HG03457 (cell line): Measurements from ENCODE around the gene PIGZ.

Experiments used
- ATAC-seq: cut with Tn5 transposase; IDR thresholded peaks from one replicate; pipeline ENCODE4 v1.9.1; 2021; ENCODE audit warnings: moderate number of reproducible peaks; ENCODE audit not compliant: unreplicated experiment

PIGZ gene

GRCh38 chr3:196983186-196983585 lies 14.6 kb upstream of the PIGZ start:
- ATAC-seq = no peak

DNA sequence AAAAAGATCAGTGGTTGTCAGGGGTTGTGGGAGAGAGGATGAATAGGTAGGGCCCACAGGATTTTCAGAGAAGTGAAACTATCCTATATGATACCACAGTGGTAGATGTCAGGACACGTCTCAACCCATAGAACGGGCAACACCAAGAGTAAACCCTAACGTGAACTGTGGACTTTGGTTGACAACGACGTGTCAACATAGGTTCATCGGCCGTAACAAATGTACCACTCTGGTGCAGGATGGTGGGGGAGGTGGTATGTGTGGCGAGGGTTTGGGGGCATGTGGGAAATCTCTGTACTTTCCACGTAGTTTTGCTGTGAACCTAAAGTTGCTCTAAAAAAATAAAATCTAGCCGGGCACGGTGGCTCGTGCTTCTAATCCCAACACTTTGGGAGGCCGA lies 13.0 kb upstream of the PIGZ start:
- no peak for ATAC-seq

DNA sequence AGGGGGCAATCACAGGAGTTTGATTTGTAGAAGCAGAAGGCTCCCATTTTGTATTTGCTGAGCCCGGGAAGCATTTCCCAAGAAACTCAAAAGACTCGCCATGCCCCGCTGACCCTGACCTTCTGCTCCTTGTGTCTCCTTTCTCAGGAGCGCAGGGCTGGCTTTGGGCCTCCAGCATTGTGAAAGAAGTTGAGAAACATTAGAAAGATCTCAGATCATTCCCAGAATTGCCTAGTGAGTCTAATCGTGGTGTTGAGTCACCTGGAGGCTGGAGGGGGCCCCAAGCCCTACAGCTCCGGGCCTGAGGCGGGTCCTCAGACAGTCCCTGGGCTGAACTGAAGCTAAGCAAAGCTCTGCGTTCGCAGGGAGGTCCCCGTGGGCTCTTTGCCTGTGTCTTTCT lies 10.9 kb upstream of the PIGZ start:
- no peak for ATAC-seq

DNA sequence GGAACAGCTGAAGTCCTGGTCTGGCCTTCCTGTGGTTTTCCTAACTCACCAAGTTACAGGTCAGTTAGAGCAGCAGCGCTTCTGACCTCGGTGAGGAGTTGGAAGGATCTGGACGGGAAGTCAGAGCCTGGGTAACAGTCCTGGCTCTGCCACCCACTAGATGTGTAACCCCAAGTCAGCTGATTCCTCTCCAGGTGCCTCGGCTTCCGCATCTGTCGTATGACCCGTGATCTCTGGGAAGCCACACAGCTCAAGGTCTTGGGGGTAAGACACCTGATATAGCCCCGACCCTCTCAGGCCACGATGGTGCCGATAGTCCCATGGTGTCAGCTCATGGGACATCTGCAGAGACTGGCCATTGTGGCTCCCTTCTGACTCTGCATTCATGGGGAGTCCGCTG lies 8.3 kb upstream of the PIGZ start:
- no peak for ATAC-seq

GRCh38 chr3:196975349-196975748 lies 6.7 kb upstream of the PIGZ start:
- no peak for ATAC-seq

DNA sequence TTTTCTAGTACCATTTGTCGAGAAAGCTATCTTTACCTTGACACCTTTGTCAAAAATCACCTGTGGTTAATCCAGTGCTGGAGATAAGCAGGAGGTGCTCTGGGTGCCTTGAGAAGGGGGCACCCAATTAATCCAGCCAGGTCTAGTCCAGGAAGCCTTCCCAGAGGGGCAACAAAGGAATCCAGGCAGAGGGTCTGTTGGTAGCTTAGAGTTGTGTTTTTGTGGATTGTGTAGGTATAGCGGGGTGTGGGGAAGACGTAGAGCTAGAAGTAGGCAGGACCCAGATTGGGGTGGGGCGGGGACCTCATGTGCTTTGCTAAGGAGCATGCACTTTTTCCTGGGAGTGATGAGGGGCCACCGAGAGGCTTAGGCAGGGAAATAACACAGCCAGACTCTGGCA lies 6.0 kb upstream of the PIGZ start:
- ATAC-seq = no peak

DNA sequence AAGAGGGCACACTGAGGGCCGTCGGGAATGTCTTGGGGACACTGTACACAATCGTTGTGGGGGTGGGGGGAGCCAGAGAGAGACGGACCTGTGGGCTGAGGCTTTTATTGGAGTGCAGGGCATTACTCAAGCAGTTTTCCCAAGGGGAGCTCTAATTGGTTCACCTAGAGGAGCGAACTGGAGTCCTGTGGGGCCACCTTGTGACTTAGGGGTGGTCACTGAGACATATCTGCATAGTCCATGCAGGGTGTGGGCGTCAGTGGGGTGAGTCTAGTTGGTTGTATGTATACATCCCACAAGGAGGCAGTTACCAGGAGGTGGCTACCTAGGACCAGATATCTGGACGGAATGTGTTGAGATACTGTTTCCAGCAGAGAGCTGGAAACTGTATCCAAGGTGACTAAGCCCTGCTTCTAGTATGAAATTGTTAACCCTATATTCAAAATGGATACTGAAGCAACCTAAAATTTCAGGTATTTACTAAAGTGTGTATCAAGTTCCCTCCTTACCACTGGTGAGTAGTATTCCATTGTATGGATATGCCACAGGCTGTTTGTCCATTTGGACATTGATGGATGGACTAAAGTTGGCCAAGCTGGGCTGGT lies 2.6 kb upstream of the PIGZ start:
- no peak for ATAC-seq

GRCh38 chr3:196970547-196971093 lies 2.0 kb upstream of the PIGZ start:
- no peak for ATAC-seq

DNA sequence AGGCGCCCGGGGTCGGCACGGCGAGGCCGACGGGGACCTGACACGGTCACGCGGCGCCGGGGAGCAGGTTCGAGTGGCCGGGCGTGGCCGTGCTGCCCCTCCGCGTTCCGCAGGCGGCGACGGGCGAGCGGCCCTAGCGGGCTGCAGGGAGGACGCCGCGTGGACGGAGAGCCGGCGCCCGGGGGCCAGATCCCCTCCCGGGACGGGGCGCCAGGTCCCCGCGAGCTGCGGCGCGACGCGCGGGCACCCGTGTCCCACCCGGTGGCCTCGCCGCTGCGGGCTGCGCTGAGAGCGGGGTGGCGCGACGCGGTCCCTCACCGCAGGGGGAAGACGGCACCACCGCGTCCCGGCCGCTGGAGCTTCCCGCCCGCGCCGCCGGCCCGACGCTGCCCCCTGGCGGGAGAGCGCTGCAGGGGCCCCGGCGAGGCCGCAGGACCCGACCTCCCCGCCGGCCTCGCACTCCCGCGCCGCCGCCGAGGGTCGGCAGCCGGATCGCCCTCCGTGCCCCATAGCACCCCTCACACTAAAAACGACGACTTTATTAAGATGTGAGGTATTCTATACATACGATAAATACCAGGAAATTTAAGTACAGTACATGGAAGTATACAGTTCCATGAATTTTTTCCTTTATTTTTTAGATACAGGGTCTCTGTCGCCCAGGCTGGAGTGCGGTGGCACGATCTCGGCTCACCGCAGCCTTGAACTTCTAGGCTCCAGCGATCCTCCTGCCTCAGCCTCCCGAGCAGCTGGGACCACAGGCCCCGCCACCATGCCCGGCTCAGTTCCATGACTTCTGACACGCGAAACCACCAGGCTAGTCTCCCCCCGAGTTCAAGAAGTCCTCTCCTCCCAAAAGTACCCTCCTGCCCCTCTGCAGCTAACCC lies 1.3 kb upstream of the PIGZ start:
- no peak for ATAC-seq

DNA sequence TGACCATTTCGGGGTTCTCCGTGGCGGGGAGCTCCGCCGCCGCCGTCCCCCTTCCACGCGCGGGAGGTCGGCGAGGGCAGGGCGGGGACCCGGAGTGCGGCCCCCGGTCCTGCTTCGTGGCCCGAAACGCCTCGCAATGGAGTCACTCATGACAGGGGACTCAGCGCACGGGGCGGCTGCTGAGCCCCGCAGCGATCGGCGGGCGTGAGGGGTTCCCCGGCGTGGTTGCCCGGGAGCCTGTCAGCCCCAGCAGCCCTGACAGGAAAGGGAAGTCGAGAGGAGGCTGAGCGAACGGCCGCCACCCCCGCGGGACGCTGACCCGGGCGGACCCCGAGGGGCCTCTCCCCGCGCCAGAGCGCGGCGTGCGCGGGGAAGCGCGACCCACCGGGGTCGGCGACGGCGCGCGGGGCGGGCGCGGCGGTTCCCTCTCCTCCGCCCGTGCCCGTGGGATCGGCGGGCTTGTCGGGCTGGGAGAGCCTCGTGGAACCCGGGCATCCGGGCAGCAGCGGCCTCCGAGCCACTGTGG lies 564 bp upstream of the PIGZ start:
- no peak for ATAC-seq

- ATAC-seq = no peak
These were observed 1.0 kb downstream of the PIGZ start for GRCh38 chr3:196967412-196968232.

DNA sequence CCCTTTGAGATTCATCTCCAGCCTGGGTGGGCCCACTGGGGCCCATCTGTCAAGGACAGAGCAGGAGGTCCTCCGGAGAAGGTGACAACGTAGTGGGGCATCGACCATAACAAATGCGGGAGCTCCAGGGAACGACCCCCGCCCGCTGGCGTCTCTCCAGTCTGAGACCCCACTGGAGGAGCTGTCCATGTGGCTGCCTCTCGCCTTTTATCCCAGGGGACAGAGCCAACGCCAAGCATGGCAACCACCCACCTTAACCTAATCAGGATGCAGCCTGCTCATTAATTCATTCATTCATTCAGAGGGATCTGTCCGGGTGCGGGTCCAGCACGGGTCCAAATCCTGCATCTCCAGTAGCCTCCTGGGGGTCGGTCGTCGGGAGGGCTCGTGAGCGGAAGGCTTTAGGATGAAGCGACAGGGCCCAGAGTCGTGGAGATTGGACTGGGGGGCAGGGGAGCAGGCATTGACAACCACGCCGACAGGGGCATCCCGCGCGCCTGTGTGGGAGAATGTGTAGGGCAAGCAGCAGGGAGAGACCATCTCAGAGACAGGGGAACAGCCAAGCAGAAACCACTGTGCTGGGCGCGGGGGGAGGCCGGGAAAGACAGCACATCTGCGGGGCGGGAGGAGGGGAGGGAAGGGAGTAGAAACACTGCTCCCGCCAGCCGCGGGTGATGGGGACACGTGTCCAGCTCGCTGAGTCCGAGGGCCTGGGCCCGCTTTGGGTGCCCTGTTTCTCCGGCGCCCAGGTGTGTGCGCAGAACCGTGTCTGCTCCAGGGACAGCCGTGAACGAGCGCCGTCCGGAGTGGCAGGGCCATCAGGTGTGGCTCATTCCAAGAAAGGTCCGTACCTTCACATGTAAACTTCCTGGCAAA lies 1.9 kb downstream of the PIGZ start:
- no peak for ATAC-seq

DNA sequence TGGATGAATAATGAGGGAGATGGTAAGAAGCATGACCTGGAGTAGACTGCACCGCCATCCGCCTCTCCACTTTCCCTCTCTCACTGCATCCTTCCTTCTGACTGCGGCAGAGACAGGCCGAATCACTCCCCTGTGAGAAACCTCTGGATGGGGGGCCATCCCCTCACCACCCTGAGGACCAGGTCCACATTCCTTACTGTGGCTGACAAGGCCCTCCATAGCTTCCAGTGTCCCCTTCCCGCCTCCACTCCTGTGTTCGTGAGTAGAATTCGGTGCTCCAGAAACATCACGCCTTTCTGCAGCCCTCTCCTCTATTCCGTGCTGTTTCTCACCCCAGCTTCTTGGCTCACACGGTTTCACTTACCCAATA lies 2.8 kb downstream of the PIGZ start:
- ATAC-seq = no peak

- no peak for ATAC-seq
These were observed 3.4 kb downstream of the PIGZ start for GRCh38 chr3:196965112-196965803.

GRCh38 chr3:196963631-196963953 lies 5.0 kb downstream of the PIGZ start:
- no peak for ATAC-seq

GRCh38 chr3:196962930-196963630 lies 5.6 kb downstream of the PIGZ start:
- ATAC-seq = no peak

GRCh38 chr3:196962108-196962929 lies 6.3 kb downstream of the PIGZ start:
- ATAC-seq = no peak

DNA sequence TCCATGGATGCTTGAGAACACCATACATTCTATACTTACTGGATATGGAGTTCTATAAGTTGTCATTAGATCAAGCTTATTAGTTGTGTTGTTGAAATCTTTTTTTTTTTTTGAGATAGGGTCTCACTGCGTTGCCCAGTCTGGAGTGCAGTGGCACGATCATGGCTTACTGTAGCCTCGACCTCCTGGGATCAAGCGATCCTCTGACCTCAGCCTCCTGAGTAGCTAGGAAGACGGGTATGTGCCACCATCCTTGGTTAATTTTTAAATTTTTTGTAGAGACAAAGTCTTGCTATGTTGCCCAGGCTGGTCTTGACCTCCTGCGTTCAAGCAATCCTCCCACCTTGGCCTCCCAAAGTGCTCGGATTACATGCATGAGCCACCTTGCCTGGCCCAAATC lies 13.8 kb downstream of the PIGZ start:
- ATAC-seq = no peak
